Globus pallidus (tissue), 1 donor: ENCODE results near the gene ATP8A1.

Experiments used
- DNase-seq: peaks from one replicate; pipeline ENCODE4 v3.0.0-alpha.2; 2015; ENCODE audit warnings: low spot score

The ATP8A1 gene

GRCh38 chr4:42364266-42365053, 292.4 kb downstream of the ATP8A1 start:
- no peak for DNase-seq

DNA sequence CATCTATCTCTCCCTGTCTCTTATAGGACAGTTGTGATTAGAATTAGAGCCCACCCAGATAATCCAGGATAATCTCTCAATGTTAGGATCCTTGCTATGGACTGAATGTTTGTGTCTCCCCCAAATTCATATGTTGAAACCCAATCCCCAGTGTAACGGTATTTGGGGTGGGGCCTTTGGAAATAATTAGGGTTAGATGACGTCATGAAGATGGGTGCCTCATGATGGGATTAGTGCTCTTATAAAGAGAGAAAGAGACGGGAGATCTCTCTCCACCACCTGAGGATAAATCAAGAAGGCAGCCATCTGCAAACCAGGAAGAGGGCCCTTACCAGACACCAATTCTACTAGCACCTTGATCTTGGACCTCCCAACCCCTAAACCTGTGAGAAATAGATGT, 293.3 kb downstream of the ATP8A1 start:
- DNase-seq = no peak

DNA sequence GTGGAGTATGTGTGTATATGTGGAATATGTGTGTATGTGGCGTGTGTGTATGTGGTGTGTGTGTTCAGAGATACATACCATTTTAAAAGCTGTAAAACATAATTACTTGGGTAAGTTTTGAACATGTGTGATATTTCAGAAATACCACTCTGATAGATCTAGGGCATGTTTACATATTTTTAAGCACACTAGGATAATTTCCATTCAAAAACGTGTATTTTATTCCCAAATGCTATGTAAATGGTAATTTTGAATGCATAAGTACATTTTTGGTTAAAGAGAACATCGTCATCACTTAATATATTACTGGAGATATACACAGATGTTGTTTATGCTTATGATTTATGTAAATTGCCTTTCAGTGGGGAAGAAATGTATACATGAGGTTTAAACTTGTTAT, 294.3 kb downstream of the ATP8A1 start:
- no peak for DNase-seq

- DNase-seq = no peak
Measured at GRCh38 chr4:42361456-42361855, 295.4 kb downstream of the ATP8A1 start.

DNA sequence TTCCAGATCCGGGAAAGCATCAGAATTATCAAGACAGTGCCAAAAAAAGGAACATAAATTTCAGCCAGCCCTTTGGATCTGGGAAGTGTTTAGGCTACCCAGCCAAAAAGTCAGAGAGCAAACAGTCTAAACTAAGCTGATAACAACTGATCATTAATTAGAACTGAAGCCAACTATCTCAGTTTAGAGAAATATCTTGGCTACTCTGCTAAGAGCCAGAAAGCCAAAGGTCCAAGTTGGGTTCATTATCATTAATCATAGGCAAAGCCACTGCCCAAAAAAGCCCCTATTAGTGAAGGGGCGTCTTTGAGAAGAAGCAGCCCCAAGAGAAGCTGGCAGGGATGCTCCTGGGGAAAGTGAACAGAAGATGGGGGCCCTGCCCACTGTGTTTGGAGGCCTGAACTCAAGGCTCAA, 296.6 kb downstream of the ATP8A1 start:
- DNase-seq = no peak

- no peak for DNase-seq
Measured at GRCh38 chr4:42359711-42360110, 297.2 kb downstream of the ATP8A1 start.
